Activated CD4-positive, alpha-beta T cell treated with anti-CD3 and anti-CD28 coated beads, Interleukin-2, amount 10 ng/mL, durations not matched to agents 24 days and 14 days (primary cell): ENCODE data around the gene ZNF761. TPM values are rescaled to one million over a fixed set of nuclear protein-coding genes. Genes with fewer than 3 reads are reported as not detected.

Source experiments
- DNase-seq: peaks from one replicate; pipeline ENCODE4 v3.0.0; 2022
- H3K27ac Mint-ChIP-seq: one replicate; pipeline ENCODE4 v1.8.0; 2022; ENCODE audit warnings: mild to moderate bottlenecking, mixed read lengths
- H3K27me3 Mint-ChIP-seq: one replicate; pipeline ENCODE4 v1.8.0; 2022; ENCODE audit warnings: mixed read lengths
- H3K36me3 Mint-ChIP-seq: one replicate; pipeline ENCODE4 v1.8.0; 2022; ENCODE audit warnings: low read depth, mild to moderate bottlenecking, mixed read lengths
- H3K4me1 Mint-ChIP-seq: one replicate; pipeline ENCODE4 v1.8.0; 2021; ENCODE audit warnings: mixed read lengths
- H3K4me3 Mint-ChIP-seq: one replicate; pipeline ENCODE4 v1.8.0; 2022; ENCODE audit warnings: mild to moderate bottlenecking, moderate library complexity, mixed read lengths
- H3K9me3 Mint-ChIP-seq: one replicate; pipeline ENCODE4 v1.8.0; 2021; ENCODE audit warnings: mixed read lengths
- intact Hi-C: fragments of 100-400 bp; cut with micrococcal nuclease; formaldehyde crosslinking; loops from one replicate; pipeline ENCODE4 v1.15.1; 2023
- total RNA-seq: library from RNA; stranded (reverse); gene quantifications from 2 replicates; pipeline ENCODE4 v1.2.3, GENCODE V29; 2022

ZNF761 gene
- total RNA-seq, 1 donor from 2014 or later: 11.6 TPM

- Mint-ChIP-seq H3K27ac (no peak overlapping the region), H3K4me3 (no peak overlapping the region), H3K27me3 (no peaks in the 10 kb centered on the region), H3K36me3 (no peaks in the 10 kb centered on the region), H3K9me3 (peaks cover 16% of the 10 kb centered on the region), H3K4me1 (no peaks in the 10 kb centered on the region)
- DNase-seq: no peak
- intact Hi-C loops: no loop called here
These were observed 73.1 kb downstream of the ZNF761 start for GRCh38 chr19:53504885-53505284.

GRCh38 chr19:53506728-53507127 is 74.9 kb downstream of the ZNF761 start:
- Mint-ChIP-seq H3K27ac (no peak overlapping the region), H3K9me3 (peaks cover 7% of the 10 kb centered on the region), H3K4me3 (no peak overlapping the region), H3K27me3 (no peaks in the 10 kb centered on the region), H3K4me1 (no peaks in the 10 kb centered on the region), H3K36me3 (no peaks in the 10 kb centered on the region)
- DNase-seq: no peak
- intact Hi-C loops: no loop called here

Other genes starting within 250 kb of the ZNF761 start
- 2.3 and 2.6 TPM in 2 replicates for gene ZNF665, start 238.6 kb upstream of the ZNF761 start, total RNA-seq
- 0.91 and 1.8 TPM in 2 replicates for gene ZNF677, start 177.1 kb upstream of the ZNF761 start, total RNA-seq
- gene VN1R2, start 173.7 kb upstream of the ZNF761 start, total RNA-seq: not detected in 2 replicates
- gene VN1R4, start 164.3 kb upstream of the ZNF761 start, total RNA-seq: not detected in 2 replicates
- gene ZNF845, start 98.2 kb upstream of the ZNF761 start, total RNA-seq: 6.1 and 6.4 TPM in 2 replicates
- gene ZNF525, start 66.3 kb upstream of the ZNF761 start, total RNA-seq: 18.3 and 19.4 TPM in 2 replicates
- 11.0 and 11.8 TPM in 2 replicates for gene ZNF765, start 36.8 kb upstream of the ZNF761 start, total RNA-seq
- 4.3 and 5.2 TPM in 2 replicates for gene ZNF813, start 35.7 kb downstream of the ZNF761 start, total RNA-seq
- 18.2 and 18.9 TPM in 2 replicates for gene ZNF331, start 106.2 kb downstream of the ZNF761 start, total RNA-seq
- not detected in 2 replicates for gene DPRX, start 200.0 kb downstream of the ZNF761 start, total RNA-seq